Heart right ventricle (tissue), 16 donors: ENCODE data around the gene CMKLR1. TPM values are rescaled to one million over a fixed set of nuclear protein-coding genes. Genes with fewer than 3 reads are reported as not detected.
A peak's percentile ranks its signal among the peaks of the same experiment; 100 is the strongest.

Experiments used
- ATAC-seq, 8 donors: fragments of 200-7000 bp; cut with Tn5 transposase; one replicate each; pipeline ENCODE4 v1.9.1; 2020; ENCODE audit warnings: mild to moderate bottlenecking in 8 of 8, moderate library complexity in 8 of 8, moderate number of reproducible peaks in 1 of 8
- DNase-seq, 2 donors: peaks; one replicate each; pipeline ENCODE4 v3.0.0-alpha.2; 2020
- H3K27ac ChIP-seq, 10 donors: fragments of 200-600 bp; sonication (generic) in 2 of 10; one replicate each; pipeline versions ENCODE4 v1.5.0 to v1.8.0; 2020 to 2022; ENCODE audit warnings: mild to moderate bottlenecking in 3 of 10
- H3K27me3 ChIP-seq, 7 donors: fragments of 200-600 bp; one replicate each; pipeline ENCODE4 v1.8.0; 2021 to 2022; ENCODE audit warnings: mild to moderate bottlenecking in 2 of 7
- H3K36me3 ChIP-seq, 9 donors: fragments of 200-600 bp; sonication (generic) in 1 of 9; one replicate each; pipeline versions ENCODE4 v1.5.0 to v1.8.0; 2020 to 2022; ENCODE audit warnings: mild to moderate bottlenecking in 2 of 9
- H3K4me1 ChIP-seq, 9 donors: fragments of 200-600 bp; sonication (generic) in 1 of 9; one replicate each; pipeline versions ENCODE4 v1.5.0 to v1.8.0; 2020 to 2022; ENCODE audit warnings: mild to moderate bottlenecking in 4 of 9
- H3K4me3 ChIP-seq, 10 donors: fragments of 200-600 bp; sonication (generic) in 2 of 10; one replicate each; pipeline versions ENCODE4 v1.5.0 to v1.8.0; 2020 to 2022; ENCODE audit warnings: mild to moderate bottlenecking in 7 of 10, moderate library complexity in 2 of 10
- H3K9me3 ChIP-seq, 11 donors: fragments of 200-600 bp in 10 of 11; sonication (generic) in 2 of 11; one replicate each; pipeline versions ENCODE4 v1.5.0 to v1.8.0; 2013 to 2022; ENCODE audit warnings: mild to moderate bottlenecking in 2 of 11, control low read depth in 1 of 11, moderate library complexity in 1 of 11
- CTCF ChIP-seq, 9 donors: fragments of 200-600 bp; sonication (generic) in 2 of 9; IDR thresholded peaks; one replicate each; pipeline versions ENCODE4 v1.5.0 to v1.8.0; 2021 to 2022; ENCODE audit warnings: antibody characterized with exemption in 9 of 9, mild to moderate bottlenecking in 5 of 9, moderate library complexity in 1 of 9
- WGBS, 2 donors: extraction: QIAGEN DNeasy Blood & Tissue Kit; methylation state at CpG; one replicate each; pipeline ENCODE4 v1.1.7; 2013; ENCODE audit warnings: inconsistent platforms in 1 of 2; 5-methylcytosine and 5-hydroxymethylcytosine counted together
- intact Hi-C, 10 donors: fragments of 100-400 bp; cut with DNase I; formaldehyde crosslinking; loops; one replicate each; pipeline versions ENCODE4 v1.11.1 to v1.14.2; 2022
- polyA plus RNA-seq, 2 donors: library from polyadenylated mRNA; stranded (reverse); fragments of 200-250 nt; gene quantifications; one replicate each; pipeline ENCODE4 v1.2.3, GENCODE V29; 2013
- total RNA-seq, 10 donors: library from RNA; stranded (reverse); fragmentation: NEBNext Ultra II Directional in 3 of 10; extraction: Animal tissue kit (Norgen Biotek cat#: 25700) in 3 of 10; gene quantifications; one replicate each; pipeline versions ENCODE4 v1.2.1 to v1.2.4, GENCODE V29; 2021 to 2023
- donor health status: Arrhythmogenic right ventricular cardiomyopathy.
- donor health status: ischemic (EF 13 %, LVEDD 7.1; RV severe dilation, severe dysfunction).
- donor health status: healthy with polysubstance abuse.
- donor health status: DM: no; HTN: yes; CAD: no.
- donor health status: DM: no; HTN: no; CAD: no.
- donor health status: ischemic (EF 25% LVEDD 6.9; RV normal size, moderate dysfunction).
- donor health status: ischemic (EF 25% LVEDD 5.7; RV mildly dilated, moderate dysfunction).
- donor health status: healthy.
- donor health status: DM: yes; HTN: yes; CAD: no.
- donor health status: Ischemic cardiomyopathy.
- donor health status: ischemic (EF 35%, LVEDD 5.7; RV mildly dilated, moderate dysfunction).
- donor health status: nonischemic (EF 11% LVEDD 7.7; RV severe dilation, severe dysfunction).
- donor health status: DM: yes; HTN: yes; CAD: no.
- donor health status: PGD.
- donor health status: ischemic (EF 29% LVEDD 5.4; RV normal size, mild dysfunction).
- donor health status: nonischemic (EF 23%, LVEDD 6.1; RV moderate dilation, normal function).

CMKLR1 gene
- total and polyA plus RNA-seq, 12 donors, result 2.2 to 24.0 (median 5.1) TPM

GRCh38 chr12:108332791-108333382 lies 6.2 kb downstream of the CMKLR1 start:
- Histone ChIP-seq H3K36me3 (peaks cover 0 to 19% (median 0%) of the 10 kb centered on the region in 9 donors), H3K27ac (peak overlapping the region in 7 of 10 donors; percentile 4 to 86 (median 45)), H3K4me3 (no peak overlapping the region), H3K9me3 (peaks cover 0 to 7% (median 0%) of the 10 kb centered on the region in 11 donors), H3K4me1 (peaks cover 11 to 71% (median 35%) of the 10 kb centered on the region in 9 donors), H3K27me3 (no peaks in the 10 kb centered on the region)
- WGBS, 2 donors, result 41 to 45% methylated on average over 3 of the region's 3 CpGs
- peak; percentile 52 to 76 (median 68) for ATAC-seq
- DNase-seq, result peak in 1 of 2 donors; percentile 59
- TF ChIP-seq CTCF (IDR thresholded peaks at IDR 0.05), result no peak
- intact Hi-C loops, result no loop called here

GRCh38 chr12:108328420-108328819 lies 10.7 kb downstream of the CMKLR1 start:
- no peak for TF ChIP-seq CTCF (IDR thresholded peaks at IDR 0.05)
- Histone ChIP-seq H3K4me3 (no peak overlapping the region), H3K9me3 (peaks cover 0 to 7% (median 0%) of the 10 kb centered on the region in 11 donors), H3K4me1 (peaks cover 13 to 73% (median 34%) of the 10 kb centered on the region in 9 donors), H3K27ac (peak overlapping the region; percentile 20 to 83 (median 62)), H3K36me3 (peaks cover 0 to 50% (median 0%) of the 10 kb centered on the region in 9 donors), H3K27me3 (no peaks in the 10 kb centered on the region)
- DNase-seq (no peak), ATAC-seq (peak in 3 of 8 donors; percentile 16 to 47 (median 27))
- 75 to 78% methylated on average over 7 of the region's 7 CpGs for WGBS, 2 donors
- intact Hi-C loops, result loop anchor here in 1 of 10 donors (5.0 kb wide), 1 partner anchor 1409 kb away; no protein-coding TSS in a partner anchor

GRCh38 chr12:108327621-108328344 lies 11.3 kb downstream of the CMKLR1 start:
- H3K4me1 ChIP-seq, result peaks cover 10 to 69% (median 29%) of the 10 kb centered on the region in 9 donors
- no peaks in the 10 kb centered on the region for H3K27me3 ChIP-seq
- DNase-seq (peak in 1 of 2 donors; percentile 49), ATAC-seq (peak; percentile 27 to 75 (median 70))
- H3K4me3 ChIP-seq, result no peak overlapping the region
- WGBS, 2 donors, result 40 to 64% methylated on average over 15 of the region's 15 CpGs
- H3K36me3 ChIP-seq, result peaks cover 0 to 53% (median 0%) of the 10 kb centered on the region in 9 donors
- no peak for TF ChIP-seq CTCF (IDR thresholded peaks at IDR 0.05)
- peak overlapping the region; percentile 20 to 83 (median 62) for H3K27ac ChIP-seq
- H3K9me3 ChIP-seq, result peaks cover 0 to 7% (median 0%) of the 10 kb centered on the region in 11 donors
- intact Hi-C loops, result loop anchor here in 1 of 10 donors (5.0 kb wide), 1 partner anchor 1410 kb away; no protein-coding TSS in a partner anchor

GRCh38 chr12:108326254-108326750 lies 12.8 kb downstream of the CMKLR1 start:
- no peak for TF ChIP-seq CTCF (IDR thresholded peaks at IDR 0.05)
- ATAC-seq, result no peak
- 67 to 69% methylated on average over 2 of the region's 2 CpGs for WGBS, 2 donors
- intact Hi-C loops, result loop anchor here in 1 of 10 donors (5.0 kb wide), 1 partner anchor 1411 kb away; no protein-coding TSS in a partner anchor
- no peak for DNase-seq
- Histone ChIP-seq H3K27me3 (peaks cover 0 to 3% (median 0%) of the 10 kb centered on the region in 7 donors), H3K27ac (no peak overlapping the region), H3K4me1 (peaks cover 9 to 56% (median 21%) of the 10 kb centered on the region in 9 donors), H3K36me3 (peaks cover 0 to 59% (median 0%) of the 10 kb centered on the region in 9 donors), H3K4me3 (no peak overlapping the region), H3K9me3 (peaks cover 0 to 7% (median 0%) of the 10 kb centered on the region in 11 donors)
